H1 (cell line): Measurements from ENCODE around the gene NTN5. TPM values are rescaled to one million over a fixed set of nuclear protein-coding genes. Genes with fewer than 3 reads are reported as not detected.
A peak's percentile ranks its signal among the peaks of the same experiment; 100 is the strongest.

Experiments
- CTCF ChIA-PET: fragments of 300-600 bp; sonication (Branson Sonifier 250); formaldehyde crosslinking; loops from one replicate; lab custom pipeline; 2021; ENCODE audit not compliant: partially characterized antibody; lab: Charles Lee
- POLR2A ChIA-PET: fragments of 300-600 bp; sonication (Branson Sonifier 250); formaldehyde crosslinking; loops from one replicate; lab custom pipeline; 2021; ENCODE audit warnings: inconsistent platforms; ENCODE audit not compliant: partially characterized antibody; lab: Charles Lee
- DNase-seq, 2 experiments: peaks; one replicate each; pipeline versions ENCODE4 v3.0.0 to v3.0.0-alpha.2; 2010 to 2022; ENCODE audit warnings: low spot score in 2 of 2, low read depth in 1 of 2, mixed read lengths in 1 of 2
- FAIRE-seq: peaks from 2 replicates; lab custom pipeline; 2011; peaks lifted over from hg19 to GRCh38; lab: Jason Lieb, UNC
- H2AFZ ChIP-seq: 2 replicates; pipeline ENCODE4 v1.8.1; 2012; ENCODE audit warnings: low read length, inconsistent platforms
- H2AK5ac ChIP-seq: 2 replicates; pipeline ENCODE4 v1.6.1; 2013; ENCODE audit warnings: low read depth, low read length
- H2BK120ac ChIP-seq: replicated peaks from 2 replicates; pipeline ENCODE3; 2013; ENCODE audit warnings: low read depth, low read length, inconsistent platforms
- H2BK12ac ChIP-seq: 2 replicates; pipeline ENCODE4 v1.6.1; 2013; ENCODE audit warnings: low read depth, low read length
- H2BK15ac ChIP-seq: 2 replicates; pipeline ENCODE4 v1.6.1; 2013; ENCODE audit warnings: low read length
- H2BK20ac ChIP-seq: 2 replicates; pipeline ENCODE4 v1.6.1; 2013; ENCODE audit warnings: low read length
- H2BK5ac ChIP-seq: 2 replicates; pipeline ENCODE4 v1.6.1; 2013; ENCODE audit warnings: low read depth, low read length
- H3K14ac ChIP-seq: 2 replicates; pipeline ENCODE4 v1.6.1; 2013; ENCODE audit warnings: inconsistent platforms; ENCODE audit not compliant: insufficient read length
- H3K18ac ChIP-seq: 2 replicates; pipeline ENCODE4 v1.6.1; 2013; ENCODE audit warnings: low read length; ENCODE audit errors: extremely low read depth
- H3K23ac ChIP-seq: 2 replicates; pipeline ENCODE4 v1.6.1; 2013; ENCODE audit warnings: inconsistent platforms; ENCODE audit not compliant: insufficient read length
- H3K23me2 ChIP-seq: 2 replicates; pipeline ENCODE4 v1.6.1; 2013; ENCODE audit warnings: low read depth, low read length
- H3K27ac ChIP-seq: 2 replicates; pipeline ENCODE4 v1.6.1; 2011; ENCODE audit warnings: low read depth, low read length, inconsistent platforms
- H3K27me3 ChIP-seq, 4 experiments: replicated peaks in 1 of 4; 1 replicate in 1 of 4; 2 replicates in 3 of 4; pipeline versions ENCODE4 v1.6.1 to v1.8.1; 2011 to 2013; ENCODE audit warnings: low read length in 3 of 4, mild to moderate bottlenecking in 3 of 4, inconsistent platforms in 2 of 4, mixed read lengths in 2 of 4, moderate library complexity in 1 of 4; ENCODE audit not compliant: control insufficient read depth in 3 of 4, insufficient read depth in 3 of 4; ENCODE audit errors: extremely low read depth in 1 of 4
- H3K36me3 ChIP-seq, 4 experiments: 2 replicates each; pipeline versions ENCODE4 v1.6.1 to v1.8.1; 2011 to 2013; ENCODE audit warnings: mild to moderate bottlenecking in 4 of 4, low read length in 3 of 4, moderate library complexity in 2 of 4, control low read depth in 1 of 4, inconsistent platforms in 1 of 4; ENCODE audit not compliant: insufficient read depth in 4 of 4, control insufficient read depth in 2 of 4
- H3K4ac ChIP-seq: replicated peaks from 2 replicates; pipeline ENCODE3; 2013; ENCODE audit warnings: low read length, low read depth, mixed read lengths, inconsistent platforms; ENCODE audit not compliant: insufficient read length
- H3K4me1 ChIP-seq, 4 experiments: replicated peaks in 1 of 4; 1 replicate in 1 of 4; 2 replicates in 3 of 4; pipeline versions ENCODE4 v1.6.1 to v1.8.1; 2011 to 2013; ENCODE audit warnings: low read length in 3 of 4, inconsistent platforms in 2 of 4, mixed read lengths in 1 of 4; ENCODE audit not compliant: insufficient read depth in 4 of 4, control insufficient read depth in 3 of 4
- H3K4me2 ChIP-seq, 2 experiments: 2 replicates each; pipeline versions ENCODE4 v1.6.1 to v1.8.1; 2011 to 2013; ENCODE audit warnings: low read depth in 2 of 2, low read length in 2 of 2, control low read depth in 1 of 2, inconsistent platforms in 1 of 2, mild to moderate bottlenecking in 1 of 2; ENCODE audit not compliant: insufficient read depth in 1 of 2
- H3K4me3 ChIP-seq, 4 experiments: fragments of 200-600, 300-600 bp in 1 of 4; sonication (generic), shearing (Covaris generic), sonication (Bioruptor Twin) in 1 of 4; 2 replicates each; pipeline versions ENCODE4 v1.5.1 to v1.8.1; 2011 to 2016; ENCODE audit warnings: low read length in 4 of 4, low read depth in 3 of 4, control low read depth in 2 of 4, inconsistent platforms in 2 of 4, mild to moderate bottlenecking in 2 of 4, mixed read lengths in 1 of 4, moderate library complexity in 1 of 4; ENCODE audit not compliant: insufficient read depth in 2 of 4; ENCODE audit errors: extremely low read depth in 1 of 4
- H3K56ac ChIP-seq: replicated peaks from 2 replicates; pipeline ENCODE3; 2013; ENCODE audit warnings: low read depth, mild to moderate bottlenecking, mixed read lengths, low read length, inconsistent platforms; ENCODE audit not compliant: insufficient read length
- H3K79me1 ChIP-seq: 2 replicates; pipeline ENCODE4 v1.6.1; 2013; ENCODE audit warnings: low read depth, low read length, control low read depth
- H3K79me2 ChIP-seq, 2 experiments: 2 replicates each; pipeline versions ENCODE4 v1.6.1 to v1.8.1; 2012 to 2013; ENCODE audit warnings: low read length in 2 of 2, mild to moderate bottlenecking in 2 of 2, inconsistent platforms in 1 of 2; ENCODE audit not compliant: insufficient read depth in 2 of 2, control insufficient read depth in 1 of 2
- H3K9ac ChIP-seq, 4 experiments: replicated peaks in 1 of 4; 1 replicate in 1 of 4; 2 replicates in 3 of 4; pipeline versions ENCODE4 v1.6.1 to v1.8.1; 2011 to 2013; ENCODE audit warnings: low read depth in 3 of 4, low read length in 3 of 4, control low read depth in 2 of 4, mild to moderate bottlenecking in 2 of 4, moderate library complexity in 2 of 4, inconsistent platforms in 1 of 4; ENCODE audit errors: extremely low read depth in 1 of 4
- H3K9me3 ChIP-seq, 2 experiments: 2 replicates each; pipeline versions ENCODE4 v1.6.1 to v1.8.1; 2012 to 2013; ENCODE audit warnings: mild to moderate bottlenecking in 2 of 2, moderate library complexity in 2 of 2, control low read depth in 1 of 2, inconsistent platforms in 1 of 2, low read depth in 1 of 2, low read length in 1 of 2, mixed read lengths in 1 of 2; ENCODE audit not compliant: insufficient read depth in 2 of 2
- H4K20me1 ChIP-seq, 2 experiments: replicated peaks in 1 of 2; 2 replicates each; pipeline versions ENCODE3 to v1.8.1; 2011 to 2013; ENCODE audit warnings: inconsistent platforms in 2 of 2, low read length in 2 of 2, mild to moderate bottlenecking in 1 of 2; ENCODE audit not compliant: insufficient read depth in 2 of 2, control insufficient read depth in 1 of 2
- H4K5ac ChIP-seq: 2 replicates; pipeline ENCODE4 v1.6.1; 2013; ENCODE audit warnings: low read length, low read depth, mixed read lengths, inconsistent platforms; ENCODE audit not compliant: insufficient read length
- H4K8ac ChIP-seq: 2 replicates; pipeline ENCODE4 v1.8.0; 2013; ENCODE audit warnings: mild to moderate bottlenecking, moderate library complexity, low read length, inconsistent platforms; ENCODE audit not compliant: insufficient read depth; ENCODE audit errors: extremely low read depth
- H4K91ac ChIP-seq: replicated peaks from 2 replicates; pipeline ENCODE3; 2013; ENCODE audit warnings: low read length, mixed read lengths, inconsistent platforms; ENCODE audit not compliant: insufficient read length
- CBX8 ChIP-seq: fragments of 300-800, 300-1000 bp; sonication (generic); IDR thresholded peaks from 2 replicates; pipeline ENCODE4 v1.7.1; 2016; ENCODE audit warnings: low read depth, low read length, borderline replicate concordance
- E2F6 ChIP-seq: IDR thresholded peaks from 2 replicates; pipeline ENCODE4 v1.6.1; 2012; ENCODE audit warnings: inconsistent platforms
- EP300 ChIP-seq, 2 experiments: IDR thresholded peaks; 1 replicate in 1 of 2; 2 replicates in 1 of 2; pipeline ENCODE4 v1.6.1; 2011 to 2012; ENCODE audit warnings: low read depth in 2 of 2, low read length in 2 of 2, mild to moderate bottlenecking in 2 of 2, borderline replicate concordance in 1 of 2, inconsistent platforms in 1 of 2, moderate library complexity in 1 of 2
- MAFK ChIP-seq: IDR thresholded peaks from 2 replicates; pipeline ENCODE4 v1.6.1; 2012; ENCODE audit warnings: low read depth, mild to moderate bottlenecking, improper control_type of control experiment, low read length
- NRF1 ChIP-seq: IDR thresholded peaks from 2 replicates; pipeline ENCODE4 v1.6.1; 2011; ENCODE audit warnings: mild to moderate bottlenecking, low read depth, low read length, improper control_type of control experiment
- POU5F1 ChIP-seq: IDR thresholded peaks from 2 replicates; pipeline ENCODE4 v1.6.1; 2011; ENCODE audit warnings: low read depth, mild to moderate bottlenecking, low read length, moderate library complexity
- RAD21 ChIP-seq, 2 experiments: IDR thresholded peaks in 1 of 2; conservative IDR thresholded peaks in 1 of 2; 2 replicates each; pipeline ENCODE4 v1.6.1; 2011; ENCODE audit warnings: low read depth in 2 of 2, low read length in 2 of 2, improper control_type of control experiment in 1 of 2, inconsistent platforms in 1 of 2, mild to moderate bottlenecking in 1 of 2, moderate library complexity in 1 of 2
- RXRA ChIP-seq: IDR thresholded peaks from 2 replicates; pipeline ENCODE4 v1.6.1; 2011; ENCODE audit warnings: low read depth, mild to moderate bottlenecking, low read length, moderate library complexity; ENCODE audit not compliant: insufficient read depth
- TCF12 ChIP-seq: IDR thresholded peaks from 2 replicates; pipeline ENCODE4 v1.6.1; 2011; ENCODE audit warnings: low read depth, mild to moderate bottlenecking, low read length
- WGBS, 2 experiments: shearing (Covaris generic) in 1 of 2; methylation state at CpG; one replicate each; pipeline versions ENCODE4 v1.1.6 to v1.1.7; 2013 to 2015; ENCODE audit warnings: low lambda C conversion rate in 2 of 2, mixed read lengths in 2 of 2, inconsistent platforms in 1 of 2, low coverage in 1 of 2, missing lambda C conversion rate in 1 of 2; ENCODE audit not compliant: insufficient replicate concordance in 2 of 2, insufficient coverage in 1 of 2, insufficient read length in 1 of 2; ENCODE audit errors: extremely low coverage in 1 of 2, missing lambda C conversion rate in 1 of 2; 5-methylcytosine and 5-hydroxymethylcytosine counted together
- polyA plus RNA-seq, 7 experiments: library from polyadenylated mRNA; depleted of rRNA in 3 of 7; stranded (reverse) in 5 of 7; unstranded in 2 of 7; fragments of >200 nt in 5 of 7; fragments of 200-250 nt in 2 of 7; gene quantifications; 1 replicate in 5 of 7; 2 replicates in 1 of 7; 4 replicates in 1 of 7; pipeline versions ENCODE4 v1.2.1 to v1.2.3, GENCODE V29; 2011 to 2013; ENCODE audit warnings: missing spikeins in 2 of 7, mixed read lengths in 2 of 7
- total RNA-seq: library from RNA; stranded (reverse); fragmentation: NEBNext Ultra II Directional; extraction: Animal tissue kit (Norgen Biotek cat#: 25700); gene quantifications from 2 replicates; pipeline ENCODE4 v1.2.1, GENCODE V29; 2021

NTN5 gene
- total and polyA plus RNA-seq, 2 of the 8 experiments (the other 6 are each of a cell fraction or from before 2014, with no cell fraction given): 0.47 to 0.85 TPM

- ChIA-PET CTCF (interaction anchor here (0.6 to 7.2 kb wide), 5 partner anchors 10 to 870 kb away, joined by 3 to 37 read pairs (median 5); no protein-coding TSS in a partner anchor), POLR2A (interaction anchor here (0.6 to 30.9 kb wide), 26 partner anchors 4 to 1058 kb away, joined by 3 to 788 read pairs (median 4); partner anchors contain the start of genes CA11, DBP, FAM83E and FUT2)
- DNase-seq: peak; percentile 97 to 98
- H3K9me3 ChIP-seq: no peaks in the 10 kb centered on the region
- H4K5ac ChIP-seq: peak within 1 kb of the TSS; percentile 78
- peaks cover 25 to 32% of the 10 kb centered on the region in 2 experiments for H4K20me1 ChIP-seq
- no peaks in the 10 kb centered on the region for H3K27me3 ChIP-seq
- H3K18ac ChIP-seq: peak within 1 kb of the TSS; percentile 89
- FAIRE-seq: peak; percentile 42
- no peak within 1 kb of the TSS for H2BK20ac ChIP-seq
- 0 out of 2 replicates have a peak within 1 kb of the TSS, but pooled peaks have one; percentile 57 for H2AK5ac ChIP-seq
- H3K14ac ChIP-seq: no peak within 1 kb of the TSS
- H3K56ac ChIP-seq: peak within 1 kb of the TSS; percentile 75
- H3K27ac ChIP-seq: peak within 1 kb of the TSS; percentile 87
- peak within 1 kb of the TSS; percentile 83 to 97 (median 94) for H3K4me3 ChIP-seq
- H2BK5ac ChIP-seq: peak within 1 kb of the TSS; percentile 87
- peak within 1 kb of the TSS; percentile 82 for H4K91ac ChIP-seq
- H3K4me2 ChIP-seq: peak within 1 kb of the TSS; percentile 64 to 84
- H2BK15ac ChIP-seq: peak within 1 kb of the TSS; percentile 2; the same call in 1 of the 2 replicates
- H3K23ac ChIP-seq: no peak within 1 kb of the TSS
- WGBS, 2 experiments: 0% methylated on average over 44 of the region's 69 CpGs; no CpG with 5 or more reads in 1 of the 2 experiments
- peak within 1 kb of the TSS; percentile 94 to 100 (median 96) for H3K9ac ChIP-seq
- peak within 1 kb of the TSS; percentile 32; the same call in 1 of the 2 replicates for H2BK12ac ChIP-seq
- H2AFZ ChIP-seq: no peak within 1 kb of the TSS
- H3K79me2 ChIP-seq: peaks cover 20 to 31% of the 10 kb centered on the region in 2 experiments
- peaks cover 17 to 32% (median 21%) of the 10 kb centered on the region in 4 experiments for H3K36me3 ChIP-seq
- H3K4me1 ChIP-seq: peaks cover 3 to 40% (median 32%) of the 10 kb centered on the region in 4 experiments
- H3K4ac ChIP-seq: peak within 1 kb of the TSS; percentile 80
- H4K8ac ChIP-seq: peak within 1 kb of the TSS; percentile 97; the same call in 1 of the 2 replicates
- peaks cover 4% of the 10 kb centered on the region; the same call in 1 of the 2 replicates for H3K79me1 ChIP-seq
- peaks cover 9% of the 10 kb centered on the region for H3K23me2 ChIP-seq
- no peak within 1 kb of the TSS for H2BK120ac ChIP-seq
- TF ChIP-seq RXRA: no peak
- TF ChIP-seq POU5F1: no peak
- TF ChIP-seq TCF12: no peak
- no peak for TF ChIP-seq CBX8
- no peak for TF ChIP-seq MAFK
- TF ChIP-seq E2F6: no peak
- TF ChIP-seq RAD21 (IDR thresholded peaks at IDR 0.05 in 1 of 2, conservative IDR thresholded peaks at IDR 0.05 in 1 of 2; ENCODE audit: low read depth in 2 of 2, low read length in 2 of 2): no peak
- TF ChIP-seq NRF1: no peak
- no peak; a peak in 1 of 3 replicates for TF ChIP-seq EP300 (IDR thresholded peaks at IDR 0.05; ENCODE audit: borderline replicate concordance in 1 of 2, low read depth in 2 of 2, low read length in 2 of 2)
These were observed 53.7 kb downstream of the NTN5 start, which contains the start of the genes RPL18 and SPHK2 for GRCh38 chr19:48618916-48619691. RPL18 (minus strand) TSS chr19:48619178; CDS start chr19:48619143, 35 bp downstream. SPHK2 (plus strand) TSS chr19:48619506; CDS start chr19:48620515, 1,009 bp downstream.
